IMR-90 (cell line): Measurements from ENCODE around the gene CPT1A.

Source experiments
- CTCF ChIP-seq: conservative IDR thresholded peaks from 2 replicates; pipeline ENCODE4 v1.5.1; 2012; ENCODE audit warnings: mild to moderate bottlenecking, low read depth, low read length, improper control_type of control experiment
- POLR2A ChIP-seq: IDR thresholded peaks from 2 replicates; pipeline ENCODE4 v1.6.1; 2012; ENCODE audit warnings: mild to moderate bottlenecking, low read depth, low read length

DNA sequence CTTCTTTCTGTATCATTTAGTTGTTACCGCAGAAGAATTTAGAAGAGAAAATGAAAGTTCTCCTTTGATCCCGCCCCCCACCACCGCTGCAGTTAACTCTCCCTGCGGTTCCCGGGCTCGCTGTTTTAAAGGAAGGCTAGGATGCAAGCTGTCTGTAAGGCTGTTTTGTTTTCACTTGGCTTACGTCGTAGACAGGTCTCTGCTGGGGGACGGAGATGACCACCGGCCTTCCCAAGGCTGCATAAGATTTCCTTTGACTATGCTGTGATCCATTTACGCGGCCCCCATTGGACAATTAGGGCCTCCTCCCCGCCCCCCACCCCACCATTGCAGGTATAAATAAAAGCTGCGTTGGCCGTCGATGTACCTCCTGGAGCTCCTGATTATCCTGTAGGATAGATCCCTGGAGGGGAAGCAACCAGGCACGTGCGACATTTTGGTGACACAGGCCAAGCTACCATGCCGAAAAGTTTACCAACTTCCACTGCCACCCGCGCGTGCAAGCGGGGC lies 1.4 kb upstream of the CPT1A start:
- TF ChIP-seq POLR2A = no peak
- TF ChIP-seq CTCF = no peak
